ENCODE data around the gene MAP3K15.

- no peak for TF ChIP-seq TAF1 (IDR thresholded peaks at IDR 0.05; ENCODE audit: borderline replicate concordance, insufficient read depth, low read length)
- no peak for TF ChIP-seq POLR2AphosphoS5 (IDR thresholded peaks at IDR 0.05; ENCODE audit: low read depth, low read length)
- no peak for TF ChIP-seq REST (IDR thresholded peaks at IDR 0.05; ENCODE audit: insufficient read depth in 1 of 2, low read depth in 2 of 2, low read length in 2 of 2)
Measured at GRCh38 chrX:19448077-19448476, 67.2 kb downstream of the MAP3K15 start.
